Measurements from ENCODE around the gene SLC39A11.
"Not testable (repeated sequence)": the region's sequence is repeated elsewhere in the genome, so short reads cannot be mapped to it uniquely, and the experiment has no call there.

Gene SLC39A11

DNA sequence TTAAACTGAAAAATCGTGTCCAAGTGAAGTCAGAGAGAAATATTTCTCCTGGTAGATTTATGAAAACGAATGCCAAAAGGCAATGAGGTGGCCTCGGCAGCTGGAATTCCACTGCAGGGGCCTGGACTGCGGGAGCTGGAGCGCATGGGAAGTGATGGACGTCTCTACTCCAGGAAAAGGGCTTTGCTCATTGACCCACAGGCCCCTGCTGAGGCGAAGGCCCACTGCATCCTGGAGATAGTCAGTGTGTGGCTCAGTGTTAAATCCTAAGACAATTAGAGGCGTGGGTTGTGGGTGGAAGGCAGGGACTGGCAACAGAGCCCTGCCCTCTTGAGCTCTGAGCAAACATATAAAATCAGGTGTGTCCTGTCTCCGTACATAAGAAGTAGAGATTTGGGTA, 191.4 kb downstream of the SLC39A11 start:
- Histone ChIP-seq H3K4me3 (IDR thresholded peaks at IDR 0.05; ENCODE audit: insufficient read depth, low read depth, low read length) (no peak overlapping the region), H3K27ac (no peak overlapping the region), H2AFZ (ENCODE audit: low read depth) (no peak overlapping the region), H3K4me1 (ENCODE audit: low read depth, poor library complexity, severe bottlenecking) (no peaks in the 10 kb centered on the region), H3K79me2 (ENCODE audit: insufficient read depth, low read depth) (no peaks in the 10 kb centered on the region), H3K9ac (no peak overlapping the region), H3K27me3 (ENCODE audit: insufficient read depth, low read depth) (no peaks in the 10 kb centered on the region), H4K20me1 (ENCODE audit: insufficient read depth) (no peaks in the 10 kb centered on the region), H3K36me3 (ENCODE audit: insufficient read depth) (no peaks in the 10 kb centered on the region), H3K4me2 (no peak overlapping the region)
- TF ChIP-seq, protein P1, sequence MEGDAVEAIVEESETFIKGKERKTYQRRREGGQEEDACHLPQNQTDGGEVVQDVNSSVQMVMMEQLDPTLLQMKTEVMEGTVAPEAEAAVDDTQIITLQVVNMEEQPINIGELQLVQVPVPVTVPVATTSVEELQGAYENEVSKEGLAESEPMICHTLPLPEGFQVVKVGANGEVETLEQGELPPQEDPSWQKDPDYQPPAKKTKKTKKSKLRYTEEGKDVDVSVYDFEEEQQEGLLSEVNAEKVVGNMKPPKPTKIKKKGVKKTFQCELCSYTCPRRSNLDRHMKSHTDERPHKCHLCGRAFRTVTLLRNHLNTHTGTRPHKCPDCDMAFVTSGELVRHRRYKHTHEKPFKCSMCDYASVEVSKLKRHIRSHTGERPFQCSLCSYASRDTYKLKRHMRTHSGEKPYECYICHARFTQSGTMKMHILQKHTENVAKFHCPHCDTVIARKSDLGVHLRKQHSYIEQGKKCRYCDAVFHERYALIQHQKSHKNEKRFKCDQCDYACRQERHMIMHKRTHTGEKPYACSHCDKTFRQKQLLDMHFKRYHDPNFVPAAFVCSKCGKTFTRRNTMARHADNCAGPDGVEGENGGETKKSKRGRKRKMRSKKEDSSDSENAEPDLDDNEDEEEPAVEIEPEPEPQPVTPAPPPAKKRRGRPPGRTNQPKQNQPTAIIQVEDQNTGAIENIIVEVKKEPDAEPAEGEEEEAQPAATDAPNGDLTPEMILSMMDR (conservative IDR thresholded peaks at IDR 0.05; ENCODE audit: low read depth, low read length): no peak

GRCh38 chr17:72900654-72900971, 191.9 kb downstream of the SLC39A11 start:
- H3K4me1 ChIP-seq (ENCODE audit: low read depth, poor library complexity, severe bottlenecking): no peaks in the 10 kb centered on the region
- no peaks in the 10 kb centered on the region for H4K20me1 ChIP-seq (ENCODE audit: insufficient read depth)
- no peak overlapping the region for H2AFZ ChIP-seq (ENCODE audit: low read depth)
- H3K4me2 ChIP-seq: no peak overlapping the region
- TF ChIP-seq, protein P1 (conservative IDR thresholded peaks at IDR 0.05; ENCODE audit: low read depth, low read length): no peak
- H3K27me3 ChIP-seq (ENCODE audit: insufficient read depth, low read depth): no peaks in the 10 kb centered on the region
- H3K27ac ChIP-seq: no peak overlapping the region
- H3K9ac ChIP-seq: no peak overlapping the region
- no peaks in the 10 kb centered on the region for H3K79me2 ChIP-seq (ENCODE audit: insufficient read depth, low read depth)
- no peaks in the 10 kb centered on the region for H3K36me3 ChIP-seq (ENCODE audit: insufficient read depth)
- H3K4me3 ChIP-seq (IDR thresholded peaks at IDR 0.05; ENCODE audit: insufficient read depth, low read depth, low read length): no peak overlapping the region

DNA sequence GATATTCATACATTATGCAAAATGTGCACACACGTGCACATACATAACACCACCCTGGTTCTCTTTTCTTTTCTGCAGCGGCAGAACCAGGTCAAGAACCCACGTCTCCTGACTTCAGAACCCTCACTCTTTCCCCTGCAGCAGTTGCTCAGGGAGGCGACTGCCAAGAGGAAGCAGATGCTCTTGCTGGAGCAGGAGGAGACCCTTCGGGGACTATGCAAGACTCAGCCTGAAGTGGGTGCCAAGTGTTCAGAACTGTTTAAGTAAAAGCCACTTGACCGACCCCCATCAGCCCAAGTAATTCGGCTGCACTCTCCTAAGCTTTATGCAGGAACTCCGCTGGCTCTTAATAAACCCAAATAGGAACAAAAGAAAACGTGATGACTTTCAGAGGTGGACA, 193.8 kb downstream of the SLC39A11 start:
- H2AFZ ChIP-seq (ENCODE audit: low read depth): no peak overlapping the region
- no peaks in the 10 kb centered on the region for H3K79me2 ChIP-seq (ENCODE audit: insufficient read depth, low read depth)
- no peak overlapping the region for H3K27ac ChIP-seq
- H3K4me1 ChIP-seq (ENCODE audit: low read depth, poor library complexity, severe bottlenecking): no peaks in the 10 kb centered on the region
- H3K36me3 ChIP-seq (ENCODE audit: insufficient read depth): no peaks in the 10 kb centered on the region
- no peaks in the 10 kb centered on the region for H3K27me3 ChIP-seq (ENCODE audit: insufficient read depth, low read depth)
- H3K9ac ChIP-seq: no peak overlapping the region
- H4K20me1 ChIP-seq (ENCODE audit: insufficient read depth): no peaks in the 10 kb centered on the region
- no peak overlapping the region for H3K4me2 ChIP-seq
- no peak overlapping the region for H3K4me3 ChIP-seq (IDR thresholded peaks at IDR 0.05; ENCODE audit: insufficient read depth, low read depth, low read length)
- TF ChIP-seq, protein P1 (conservative IDR thresholded peaks at IDR 0.05; ENCODE audit: low read depth, low read length): no peak

- not testable (repeated sequence) for H3K4me2 ChIP-seq; H3K9ac ChIP-seq; H3K4me3 ChIP-seq (IDR thresholded peaks at IDR 0.05; ENCODE audit: insufficient read depth, low read depth, low read length); H2AFZ ChIP-seq (ENCODE audit: low read depth); H3K27ac ChIP-seq; H3K79me2 ChIP-seq (ENCODE audit: insufficient read depth, low read depth); H3K27me3 ChIP-seq (ENCODE audit: insufficient read depth, low read depth); H3K36me3 ChIP-seq (ENCODE audit: insufficient read depth); H4K20me1 ChIP-seq (ENCODE audit: insufficient read depth); H3K4me1 ChIP-seq (ENCODE audit: low read depth, poor library complexity, severe bottlenecking)
Observed at GRCh38 chr17:72896288-72896687, 196.2 kb downstream of the SLC39A11 start.

DNA sequence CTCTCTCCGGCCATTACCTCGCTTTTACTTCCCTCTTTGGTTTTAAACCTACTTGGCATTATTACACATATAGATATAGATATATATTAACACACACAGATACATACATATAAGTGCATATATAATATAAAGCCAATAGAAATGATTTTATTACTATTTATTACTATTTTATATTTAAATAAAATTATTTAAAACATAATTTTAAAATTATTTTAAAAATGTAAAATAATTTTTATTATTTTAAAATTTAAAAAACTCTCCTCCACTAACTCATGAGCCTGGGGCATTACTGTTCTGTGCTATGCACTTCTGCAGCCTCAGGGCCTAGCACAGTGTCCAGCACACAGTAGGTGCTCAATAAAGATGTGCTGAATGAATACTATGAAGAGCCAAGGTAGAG, 200.9 kb downstream of the SLC39A11 start:
- Histone ChIP-seq H4K20me1 (ENCODE audit: insufficient read depth) (no peaks in the 10 kb centered on the region), H3K79me2 (ENCODE audit: insufficient read depth, low read depth) (no peaks in the 10 kb centered on the region), H3K4me1 (ENCODE audit: low read depth, poor library complexity, severe bottlenecking) (no peaks in the 10 kb centered on the region), H3K4me2 (no peak overlapping the region), H3K27ac (no peak overlapping the region), H3K9ac (no peak overlapping the region), H2AFZ (ENCODE audit: low read depth) (no peak overlapping the region), H3K4me3 (IDR thresholded peaks at IDR 0.05; ENCODE audit: insufficient read depth, low read depth, low read length) (no peak overlapping the region), H3K36me3 (ENCODE audit: insufficient read depth) (no peaks in the 10 kb centered on the region), H3K27me3 (ENCODE audit: insufficient read depth, low read depth) (no peaks in the 10 kb centered on the region)
- TF ChIP-seq, protein P1 (conservative IDR thresholded peaks at IDR 0.05; ENCODE audit: low read depth, low read length): no peak
